Adrenal gland (tissue), 12 donors: ENCODE results near the gene CEBPE. TPM values are rescaled to one million over a fixed set of nuclear protein-coding genes. Genes with fewer than 3 reads are reported as not detected.

Experiments
- DNase-seq, 7 donors: peaks; one replicate each; pipeline ENCODE4 v3.0.0-alpha.2; 2019 to 2020
- H3K27ac ChIP-seq, 5 donors: fragments of 200-600 bp; sonication (generic) in 4 of 5; 1 replicate in 3 of 5; 2 replicates in 2 of 5; pipeline versions ENCODE4 v1.5.1 to v1.8.0; 2016 to 2020; ENCODE audit warnings: mild to moderate bottlenecking in 1 of 5
- H3K27me3 ChIP-seq: fragments of 200-600 bp; 2 replicates; pipeline ENCODE4 v1.8.0; 2021
- H3K36me3 ChIP-seq, 2 donors: fragments of 200-600 bp; replicated peaks in 1 of 2; 1 replicate in 1 of 2; 2 replicates in 1 of 2; pipeline versions ENCODE4 v1.5.1 to v1.8.0; 2018 to 2022
- H3K4me1 ChIP-seq, 2 donors: fragments of 200-600 bp; replicated peaks in 1 of 2; 1 replicate in 1 of 2; 2 replicates in 1 of 2; pipeline versions ENCODE4 v1.5.1 to v1.8.0; 2018 to 2021
- H3K4me3 ChIP-seq, 4 donors: fragments of 200-600 bp; sonication (generic) in 3 of 4; one replicate each; pipeline ENCODE4 v1.5.1; 2016 to 2018
- H3K9me3 ChIP-seq, 3 donors: fragments of 200-600 bp; sonication (generic) in 1 of 3; replicated peaks in 1 of 3; 1 replicate in 2 of 3; 2 replicates in 1 of 3; pipeline versions ENCODE4 v1.5.1 to v1.8.0; 2016 to 2021
- CTCF ChIP-seq, 6 experiments: fragments of 450-650 bp in 4 of 6; fragments of 200-600 bp in 2 of 6; sonication (generic) in 1 of 6; IDR thresholded peaks; 1 replicate in 5 of 6; 2 replicates in 1 of 6; pipeline versions ENCODE4 v1.5.1 to v1.8.0; 2016 to 2021; ENCODE audit warnings: antibody characterized with exemption in 6 of 6, mild to moderate bottlenecking in 2 of 6, moderate library complexity in 1 of 6
- POLR2A ChIP-seq, 2 donors: fragments of 450-650 bp; IDR thresholded peaks; one replicate each; pipeline ENCODE4 v1.6.1; 2017; ENCODE audit warnings: antibody characterized with exemption in 2 of 2, mild to moderate bottlenecking in 2 of 2, moderate library complexity in 1 of 2
- WGBS, 4 donors: extraction: QIAGEN DNeasy Blood & Tissue Kit in 2 of 4; methylation state at CpG; one replicate each; pipeline versions ENCODE4 v1.1.5 to v1.1.7; 2013 to 2017; 5-methylcytosine and 5-hydroxymethylcytosine counted together
- intact Hi-C, 2 donors: fragments of 100-400 bp; cut with DNase I; formaldehyde crosslinking; loops; one replicate each; pipeline versions ENCODE4 v1.14.1 to v1.15.0; 2022 to 2023
- polyA plus RNA-seq, 3 donors: library from polyadenylated mRNA; stranded (reverse); fragments of 200-250 nt in 2 of 3; fragments of 350-450 nt in 1 of 3; fragmentation: Illumina TruSeq in 1 of 3; extraction: RNeasy Lipid Tissue Mini Kit (QIAGEN cat#74804) in 1 of 3; gene quantifications; one replicate each; pipeline ENCODE4 v1.2.3, GENCODE V29; 2013 to 2014
- total RNA-seq, 9 donors: library from RNA; depleted of rRNA in 4 of 9; stranded (reverse); fragments of >200 nt in 4 of 9; fragments of 120-200 nt in 1 of 9; fragmentation: NEBNext Ultra II Directional in 1 of 9; extraction: Animal tissue kit (Norgen Biotek cat#: 25700) in 1 of 9; gene quantifications; one replicate each; pipeline versions ENCODE4 v1.1.0 to v1.2.4, GENCODE V29; 2013 to 2023
- donor health status: healthy with polysubstance abuse.
- donor health status: Bipolar disorder and iron deficiency.
- donor health status: DM: yes; HTN: yes; CAD: no.
- donor health status: DM: no; HTN: no; CAD: no.
- donor health status: DM: no; HTN: no; CAD: no.
- donor health status: DM: yes; HTN: yes; CAD: no.

CEBPE gene
- total and polyA plus RNA-seq, 12 donors = 0.03 to 0.40 (median 0.15) TPM; not detected in 9

- no peak for DNase-seq
- H3K4me3 ChIP-seq = no peak overlapping the region
- peaks cover 0 to 39% of the 10 kb centered on the region in 2 donors for H3K36me3 ChIP-seq
- WGBS, 4 donors = 88 to 96% (median 94%) methylated on average over 6 of the region's 6 CpGs
- H3K27ac ChIP-seq = no peak overlapping the region
- no peaks in the 10 kb centered on the region for H3K27me3 ChIP-seq
- intact Hi-C loops = no loop called here
- H3K9me3 ChIP-seq = no peaks in the 10 kb centered on the region
- no peaks in the 10 kb centered on the region for H3K4me1 ChIP-seq
- TF ChIP-seq CTCF (IDR thresholded peaks at IDR 0.05) (no peak), POLR2A (IDR thresholded peaks at IDR 0.05) (no peak)
Measured at GRCh38 chr14:23140371-23140770, 21.3 kb upstream of the CEBPE start.

GRCh38 chr14:23139874-23140273 is 20.8 kb upstream of the CEBPE start:
- Histone ChIP-seq H3K36me3 (peaks cover 0 to 39% of the 10 kb centered on the region in 2 donors), H3K9me3 (no peaks in the 10 kb centered on the region), H3K4me1 (no peaks in the 10 kb centered on the region), H3K4me3 (no peak overlapping the region), H3K27me3 (no peaks in the 10 kb centered on the region), H3K27ac (no peak overlapping the region)
- WGBS, 4 donors = 87 to 98% (median 90%) methylated on average over 2 of the region's 2 CpGs
- no peak for TF ChIP-seq POLR2A (IDR thresholded peaks at IDR 0.05)
- TF ChIP-seq CTCF (IDR thresholded peaks at IDR 0.05) = no peak
- DNase-seq = no peak
- intact Hi-C loops = no loop called here

GRCh38 chr14:23137813-23138535 is 18.9 kb upstream of the CEBPE start:
- TF ChIP-seq CTCF (IDR thresholded peaks at IDR 0.05) = no peak
- TF ChIP-seq POLR2A (IDR thresholded peaks at IDR 0.05) = no peak

GRCh38 chr14:23137192-23137812 is 18.2 kb upstream of the CEBPE start:
- H3K27ac ChIP-seq = no peak overlapping the region
- no peaks in the 10 kb centered on the region for H3K4me1 ChIP-seq
- no peak for DNase-seq
- WGBS, 4 donors = 90 to 92% (median 91%) methylated on average over 9 to 11 of the region's 11 CpGs
- intact Hi-C loops = no loop called here
- H3K27me3 ChIP-seq = no peaks in the 10 kb centered on the region
- peaks cover 0 to 39% of the 10 kb centered on the region in 2 donors for H3K36me3 ChIP-seq
- H3K4me3 ChIP-seq = no peak overlapping the region
- no peak for TF ChIP-seq CTCF (IDR thresholded peaks at IDR 0.05)
- no peak for TF ChIP-seq POLR2A (IDR thresholded peaks at IDR 0.05)
- H3K9me3 ChIP-seq = no peaks in the 10 kb centered on the region

More at GRCh38 chr14:23137813-23138535, 18.9 kb upstream of the CEBPE start:
- H3K27ac ChIP-seq = no peak overlapping the region
- H3K4me3 ChIP-seq = no peak overlapping the region
- H3K36me3 ChIP-seq = peaks cover 0 to 39% of the 10 kb centered on the region in 2 donors
- no peaks in the 10 kb centered on the region for H3K4me1 ChIP-seq
- H3K27me3 ChIP-seq = no peaks in the 10 kb centered on the region
- no peak for DNase-seq
- WGBS, 4 donors = 85 to 94% (median 90%) methylated on average over 6 of the region's 6 CpGs
- intact Hi-C loops = no loop called here
- H3K9me3 ChIP-seq = no peaks in the 10 kb centered on the region
